Esophagus squamous epithelium (tissue), 4 donors: Measurements from ENCODE around the gene PRSS27.

Experiments used
- POLR2A ChIP-seq, 4 donors: fragments of 450-650 bp; IDR thresholded peaks; one replicate each; pipeline ENCODE4 v1.6.1; 2017; ENCODE audit warnings: antibody characterized with exemption in 4 of 4, mild to moderate bottlenecking in 4 of 4, moderate library complexity in 3 of 4
- TF ChIP-seq, protein P1 (sequence below), 6 experiments: fragments of 450-650 bp in 4 of 6; fragments of 200-600 bp in 2 of 6; sonication (generic) in 2 of 6; IDR thresholded peaks; one replicate each; pipeline ENCODE4 v1.5.1; 2016 to 2019; ENCODE audit warnings: antibody characterized with exemption in 6 of 6, mild to moderate bottlenecking in 4 of 6, moderate library complexity in 4 of 6

DNA sequence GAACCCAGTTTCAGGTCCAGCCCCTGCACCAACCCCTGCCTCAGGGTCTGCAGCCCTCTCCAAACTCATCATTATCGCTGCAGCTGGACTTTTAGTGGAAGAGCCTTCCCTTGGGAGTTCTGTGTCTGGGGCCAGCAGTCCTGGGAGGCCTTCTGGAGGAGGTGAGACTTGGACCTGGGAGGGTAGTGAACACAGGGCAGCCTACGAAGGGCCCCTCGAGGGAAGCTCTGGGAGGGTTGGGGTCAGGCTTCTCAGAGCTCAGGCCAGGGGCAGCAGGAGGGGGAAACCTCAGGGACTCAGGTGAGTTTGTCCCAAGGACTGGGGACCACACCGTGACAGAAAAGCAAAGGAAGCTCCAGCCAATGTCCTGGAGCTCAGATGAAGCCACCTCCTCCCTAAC is 21.1 kb upstream of the PRSS27 start:
- TF ChIP-seq, protein P1, sequence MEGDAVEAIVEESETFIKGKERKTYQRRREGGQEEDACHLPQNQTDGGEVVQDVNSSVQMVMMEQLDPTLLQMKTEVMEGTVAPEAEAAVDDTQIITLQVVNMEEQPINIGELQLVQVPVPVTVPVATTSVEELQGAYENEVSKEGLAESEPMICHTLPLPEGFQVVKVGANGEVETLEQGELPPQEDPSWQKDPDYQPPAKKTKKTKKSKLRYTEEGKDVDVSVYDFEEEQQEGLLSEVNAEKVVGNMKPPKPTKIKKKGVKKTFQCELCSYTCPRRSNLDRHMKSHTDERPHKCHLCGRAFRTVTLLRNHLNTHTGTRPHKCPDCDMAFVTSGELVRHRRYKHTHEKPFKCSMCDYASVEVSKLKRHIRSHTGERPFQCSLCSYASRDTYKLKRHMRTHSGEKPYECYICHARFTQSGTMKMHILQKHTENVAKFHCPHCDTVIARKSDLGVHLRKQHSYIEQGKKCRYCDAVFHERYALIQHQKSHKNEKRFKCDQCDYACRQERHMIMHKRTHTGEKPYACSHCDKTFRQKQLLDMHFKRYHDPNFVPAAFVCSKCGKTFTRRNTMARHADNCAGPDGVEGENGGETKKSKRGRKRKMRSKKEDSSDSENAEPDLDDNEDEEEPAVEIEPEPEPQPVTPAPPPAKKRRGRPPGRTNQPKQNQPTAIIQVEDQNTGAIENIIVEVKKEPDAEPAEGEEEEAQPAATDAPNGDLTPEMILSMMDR (IDR thresholded peaks at IDR 0.05) = no peak
- TF ChIP-seq POLR2A (IDR thresholded peaks at IDR 0.05) = no peak
